WERI-Rb-1 (cell line): ENCODE data around the gene KLHL21.
"Not testable (repeated sequence)": the region's sequence is repeated elsewhere in the genome, so short reads cannot be mapped to it uniquely, and the experiment has no call there.

Source experiments
- DNase-seq: peaks from one replicate; pipeline ENCODE4 v3.0.0-alpha.2; 2020
- H3K27ac ChIP-seq: fragments of 250-450 bp; sonication (Bioruptor Pico); 2 replicates; pipeline ENCODE4 v1.5.1; 2020; ENCODE audit warnings: mild to moderate bottlenecking, moderate library complexity
- H3K27me3 ChIP-seq: fragments of 250-450 bp; sonication (Bioruptor Pico); 2 replicates; pipeline ENCODE4 v1.5.1; 2021; ENCODE audit warnings: mild to moderate bottlenecking, low read depth, moderate library complexity; ENCODE audit not compliant: insufficient read depth, severe bottlenecking
- H3K36me3 ChIP-seq: fragments of 250-450 bp; sonication (Bioruptor Pico); 2 replicates; pipeline ENCODE4 v1.5.1; 2020; ENCODE audit warnings: mild to moderate bottlenecking, moderate library complexity
- H3K4me3 ChIP-seq: 2 replicates; pipeline ENCODE4 v1.5.1; 2011; ENCODE audit warnings: low read depth, mild to moderate bottlenecking, control low read depth, low read length
- H3K9me3 ChIP-seq: fragments of 250-450 bp; sonication (Bioruptor Pico); 2 replicates; pipeline ENCODE4 v1.5.1; 2021; ENCODE audit warnings: mild to moderate bottlenecking, moderate library complexity; ENCODE audit not compliant: severe bottlenecking
- CTCF ChIP-seq: IDR thresholded peaks from 2 replicates; pipeline ENCODE4 v1.5.1; 2011; ENCODE audit warnings: low read depth, mild to moderate bottlenecking, control low read depth, inconsistent platforms, low read length

KLHL21 gene

GRCh38 chr1:6601049-6601922, 1.4 kb downstream of the KLHL21 start:
- peak overlapping the region; percentile 74 for H3K27ac ChIP-seq
- peaks cover 40% of the 10 kb centered on the region for H3K36me3 ChIP-seq
- no peak for DNase-seq
- H3K4me3 ChIP-seq = peak overlapping the region; percentile 69
- H3K27me3 ChIP-seq = no peaks in the 10 kb centered on the region
- 0 out of 2 replicates have a peak, but pooled peaks have one; percentile 14 for TF ChIP-seq CTCF
- H3K9me3 ChIP-seq = no peaks in the 10 kb centered on the region

- no peak for TF ChIP-seq CTCF
- Histone ChIP-seq H3K36me3 (peaks cover 47% of the 10 kb centered on the region), H3K9me3 (no peaks in the 10 kb centered on the region), H3K4me3 (peak overlapping the region; percentile 69), H3K27me3 (no peaks in the 10 kb centered on the region), H3K27ac (peak overlapping the region; percentile 74)
- peak; percentile 61 for DNase-seq
These were observed 2.1 kb downstream of the KLHL21 start for GRCh38 chr1:6600410-6601048.

GRCh38 chr1:6599991-6600390, 2.7 kb downstream of the KLHL21 start:
- Histone ChIP-seq H3K36me3 (peaks cover 49% of the 10 kb centered on the region), H3K27ac (peak overlapping the region; percentile 74), H3K4me3 (peak overlapping the region; percentile 69)
- H3K9me3 ChIP-seq, H3K27me3 ChIP-seq, DNase-seq: not testable (repeated sequence)

GRCh38 chr1:6599141-6599975, 3.3 kb downstream of the KLHL21 start:
- H3K27me3 ChIP-seq = no peaks in the 10 kb centered on the region
- TF ChIP-seq CTCF = no peak
- H3K4me3 ChIP-seq = no peak overlapping the region
- H3K36me3 ChIP-seq = peaks cover 54% of the 10 kb centered on the region
- no peaks in the 10 kb centered on the region for H3K9me3 ChIP-seq
- DNase-seq = no peak
- no peak overlapping the region for H3K27ac ChIP-seq

GRCh38 chr1:6597777-6598131, 4.9 kb downstream of the KLHL21 start:
- Histone ChIP-seq H3K27me3 (no peaks in the 10 kb centered on the region), H3K9me3 (no peaks in the 10 kb centered on the region), H3K27ac (no peak overlapping the region), H3K4me3 (no peak overlapping the region), H3K36me3 (peaks cover 70% of the 10 kb centered on the region)
- no peak for DNase-seq
- TF ChIP-seq CTCF = no peak
